GM12872 (cell line): ENCODE data around the gene ATP6V0A4.
A peak's percentile ranks its signal among the peaks of the same experiment; 100 is the strongest.

Experiments used
- CTCF ChIP-seq: IDR thresholded peaks from 3 replicates; pipeline ENCODE4 v1.5.1; 2011; ENCODE audit warnings: low read depth, mild to moderate bottlenecking, low read length, moderate library complexity; ENCODE audit not compliant: insufficient read depth

The ATP6V0A4 gene

DNA sequence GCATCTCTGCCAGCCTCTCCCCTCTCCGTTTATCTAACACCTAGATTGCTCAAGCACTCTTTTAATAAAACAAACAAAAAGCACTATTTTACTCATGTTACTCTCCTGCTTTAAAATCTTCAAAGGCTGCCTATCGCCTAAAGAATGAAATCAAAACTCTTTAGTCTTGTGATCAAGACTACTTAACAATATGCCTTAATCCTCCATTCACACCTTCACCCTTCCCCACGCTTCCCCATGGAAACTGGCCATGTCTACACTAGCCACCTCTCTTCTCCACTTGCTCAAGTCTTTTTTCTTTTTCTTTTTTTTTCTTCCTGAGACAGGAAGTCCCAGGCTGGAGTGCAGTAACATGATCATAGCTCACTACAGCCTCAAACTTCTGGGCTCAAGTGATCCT, 48.0 kb downstream of the ATP6V0A4 start:
- no peak for TF ChIP-seq CTCF

DNA sequence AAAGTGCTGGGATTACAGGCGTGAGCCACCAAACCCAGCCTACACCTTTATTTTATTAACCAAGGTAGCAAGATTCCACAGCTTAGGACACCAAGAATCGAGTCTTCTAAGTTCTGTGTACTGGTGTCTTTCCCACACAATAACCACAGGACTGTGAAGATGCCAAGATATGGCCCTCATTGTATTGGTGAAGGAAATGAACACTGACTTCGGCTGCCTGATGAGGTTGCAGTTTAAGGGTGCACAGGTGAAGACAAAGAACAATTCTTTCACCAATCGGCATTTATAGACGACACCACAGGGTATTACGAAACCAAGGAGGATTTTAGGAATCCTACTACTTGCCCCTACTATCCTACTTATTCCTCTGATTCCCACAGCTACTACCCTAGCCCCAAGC, 49.3 kb downstream of the ATP6V0A4 start:
- TF ChIP-seq CTCF: no peak

GRCh38 chr7:138746073-138746472, 51.9 kb downstream of the ATP6V0A4 start:
- TF ChIP-seq CTCF: no peak

GRCh38 chr7:138745189-138745588, 52.8 kb downstream of the ATP6V0A4 start:
- TF ChIP-seq CTCF: no peak

DNA sequence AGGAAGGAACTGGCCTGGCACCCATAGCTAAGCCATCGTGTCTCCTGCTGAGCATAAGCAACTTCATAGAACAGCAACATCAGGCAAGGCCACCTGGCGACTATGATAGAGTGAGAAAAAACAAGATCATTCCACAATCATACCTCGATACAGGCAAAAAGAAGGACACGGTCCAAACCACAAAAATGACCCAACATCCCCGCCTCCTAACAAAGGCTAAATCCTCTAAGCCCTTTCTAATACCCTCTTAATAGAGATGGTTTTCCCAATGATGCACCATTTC, 56.6 kb downstream of the ATP6V0A4 start:
- no peak for TF ChIP-seq CTCF

- no peak for TF ChIP-seq CTCF
Measured at GRCh38 chr7:138739859-138740258, 58.1 kb downstream of the ATP6V0A4 start.

- TF ChIP-seq CTCF: peak; percentile 93
Measured at GRCh38 chr7:138738551-138739335, 59.3 kb downstream of the ATP6V0A4 start.

GRCh38 chr7:138738114-138738513, 59.9 kb downstream of the ATP6V0A4 start:
- TF ChIP-seq CTCF: no peak
